Natural killer cell treated with Interleukin-12 subunit alpha and Interleukin-12 subunit beta and Interleukin-15 and Interleukin-18, amount 100 ng/mL, for 72 hours (primary cell): ENCODE measurements around the gene TACC2. TPM values are rescaled to one million over a fixed set of nuclear protein-coding genes. Genes with fewer than 3 reads are reported as not detected.
A peak's percentile ranks its signal among the peaks of the same experiment; 100 is the strongest.

Experiments
- ATAC-seq, 2 donors: fragments of 150-1000 bp; cut with Tn5 transposase in 1 of 2; sonication (Bioruptor Pico), chemical (Tn5 transposase) in 1 of 2; 2 replicates each; pipeline ENCODE4 v1.10.0; 2021
- DNase-seq: peaks from one replicate; pipeline ENCODE4 v3.0.0; 2022; ENCODE audit warnings: low spot score
- H3K27ac Mint-ChIP-seq, 2 donors: 1 replicate in 1 of 2; 2 replicates in 1 of 2; pipeline ENCODE4 v1.8.0; 2022; ENCODE audit warnings: mixed read lengths in 2 of 2, mild to moderate bottlenecking in 1 of 2, moderate library complexity in 1 of 2
- H3K27me3 Mint-ChIP-seq, 2 donors: 1 replicate in 1 of 2; 2 replicates in 1 of 2; pipeline ENCODE4 v1.8.0; 2022; ENCODE audit warnings: mixed read lengths in 2 of 2
- H3K36me3 Mint-ChIP-seq: one replicate; pipeline ENCODE4 v1.8.0; 2022; ENCODE audit warnings: mixed read lengths
- H3K4me1 Mint-ChIP-seq, 2 donors: 1 replicate in 1 of 2; 2 replicates in 1 of 2; pipeline ENCODE4 v1.8.0; 2022; ENCODE audit warnings: low read depth in 2 of 2, mixed read lengths in 2 of 2, mild to moderate bottlenecking in 1 of 2
- H3K4me3 Mint-ChIP-seq: one replicate; pipeline ENCODE4 v1.8.0; 2022; ENCODE audit warnings: mixed read lengths
- H3K9me3 Mint-ChIP-seq: 2 replicates; pipeline ENCODE4 v1.8.0; 2022; ENCODE audit warnings: mixed read lengths
- total RNA-seq, 2 donors: library from RNA; stranded (reverse); gene quantifications; one replicate each; pipeline ENCODE4 v1.2.3, GENCODE V29; 2022

TACC2 gene
- total RNA-seq, 2 donors from 2014 or later, result not detected

DNA sequence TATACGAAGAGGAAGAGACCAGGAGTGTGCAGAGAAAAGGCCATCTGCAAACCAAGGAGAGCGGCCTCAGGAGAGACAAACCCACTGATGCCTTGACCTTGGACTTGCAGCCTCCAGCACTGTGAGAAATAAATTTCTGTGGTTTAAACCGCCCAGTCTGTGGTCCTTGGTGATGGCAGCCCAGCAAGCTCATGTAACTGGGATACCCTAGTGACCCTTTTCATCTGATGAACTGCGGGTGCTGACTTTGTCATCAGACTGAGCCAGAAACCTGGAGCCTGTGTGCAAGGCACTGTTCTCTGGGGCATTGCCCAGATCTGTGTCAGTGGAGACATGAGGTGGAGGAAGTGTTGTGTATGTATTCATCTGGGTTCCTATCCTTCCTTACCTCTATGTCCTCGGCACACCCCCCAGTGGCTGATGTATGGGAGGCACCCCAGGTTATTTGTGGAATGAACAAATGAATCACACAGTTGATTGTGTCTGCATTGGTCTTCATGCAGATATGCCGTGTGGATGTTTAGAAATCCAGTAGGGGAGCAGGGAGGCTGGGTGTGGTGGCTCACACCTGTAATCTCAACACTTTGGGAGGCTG lies 217.6 kb downstream of the TACC2 start:
- Mint-ChIP-seq H3K36me3 (no peaks in the 10 kb centered on the region), H3K9me3 (no peaks in the 10 kb centered on the region), H3K27me3 (peaks cover 3 to 19% of the 10 kb centered on the region in 2 donors), H3K4me3 (no peak overlapping the region), H3K27ac (no peak overlapping the region), H3K4me1 (no peaks in the 10 kb centered on the region)
- DNase-seq (no peak), ATAC-seq (no peak)

DNA sequence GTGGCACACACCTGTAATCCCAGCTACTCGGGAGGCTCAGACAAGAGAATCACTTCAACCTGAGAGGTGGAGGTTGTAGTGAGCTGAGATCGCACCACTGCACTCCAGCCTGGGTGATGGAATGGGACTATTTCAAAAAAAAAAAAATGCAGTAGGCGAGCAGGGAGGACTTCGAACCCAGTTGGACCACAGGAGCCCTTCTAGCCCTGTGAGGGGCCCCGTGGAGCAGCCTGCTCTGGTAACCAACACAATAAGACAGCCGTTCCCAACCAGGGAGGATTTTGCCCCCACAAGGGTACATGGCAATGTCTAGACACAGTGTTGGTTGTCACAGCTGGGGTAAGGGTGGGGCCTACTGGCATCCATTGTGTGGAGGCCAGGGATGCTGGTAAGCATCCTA lies 218.2 kb downstream of the TACC2 start:
- Mint-ChIP-seq H3K27me3 (peaks cover 3 to 25% of the 10 kb centered on the region in 2 donors), H3K36me3 (no peaks in the 10 kb centered on the region), H3K4me1 (no peaks in the 10 kb centered on the region), H3K27ac (no peak overlapping the region), H3K4me3 (no peak overlapping the region), H3K9me3 (no peaks in the 10 kb centered on the region)
- no peak for ATAC-seq
- no peak for DNase-seq

DNA sequence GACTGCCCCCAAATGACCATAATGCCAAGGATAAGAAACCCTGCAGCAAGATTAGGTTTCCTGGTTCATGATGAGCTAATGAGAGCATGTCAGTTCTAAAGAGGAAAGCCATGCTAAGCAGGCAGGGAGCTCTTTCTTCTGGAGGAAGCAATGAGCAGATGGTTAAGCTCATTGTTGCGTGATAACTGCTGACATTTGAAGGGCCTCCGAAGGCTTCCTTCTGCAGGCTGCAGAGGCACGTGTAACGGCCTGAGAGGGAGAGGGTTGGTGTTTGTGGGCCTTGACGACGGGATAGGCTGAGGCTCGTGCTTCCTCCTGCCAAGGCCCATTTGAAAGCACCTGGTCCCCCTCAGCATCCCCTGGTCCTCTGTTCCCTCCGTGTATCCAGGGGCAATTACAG lies 218.6 kb downstream of the TACC2 start:
- Mint-ChIP-seq H3K27me3 (peaks cover 3 to 25% of the 10 kb centered on the region in 2 donors), H3K4me3 (no peak overlapping the region), H3K27ac (no peak overlapping the region), H3K36me3 (no peaks in the 10 kb centered on the region), H3K9me3 (no peaks in the 10 kb centered on the region), H3K4me1 (no peaks in the 10 kb centered on the region)
- DNase-seq, result no peak
- ATAC-seq, result no peak

DNA sequence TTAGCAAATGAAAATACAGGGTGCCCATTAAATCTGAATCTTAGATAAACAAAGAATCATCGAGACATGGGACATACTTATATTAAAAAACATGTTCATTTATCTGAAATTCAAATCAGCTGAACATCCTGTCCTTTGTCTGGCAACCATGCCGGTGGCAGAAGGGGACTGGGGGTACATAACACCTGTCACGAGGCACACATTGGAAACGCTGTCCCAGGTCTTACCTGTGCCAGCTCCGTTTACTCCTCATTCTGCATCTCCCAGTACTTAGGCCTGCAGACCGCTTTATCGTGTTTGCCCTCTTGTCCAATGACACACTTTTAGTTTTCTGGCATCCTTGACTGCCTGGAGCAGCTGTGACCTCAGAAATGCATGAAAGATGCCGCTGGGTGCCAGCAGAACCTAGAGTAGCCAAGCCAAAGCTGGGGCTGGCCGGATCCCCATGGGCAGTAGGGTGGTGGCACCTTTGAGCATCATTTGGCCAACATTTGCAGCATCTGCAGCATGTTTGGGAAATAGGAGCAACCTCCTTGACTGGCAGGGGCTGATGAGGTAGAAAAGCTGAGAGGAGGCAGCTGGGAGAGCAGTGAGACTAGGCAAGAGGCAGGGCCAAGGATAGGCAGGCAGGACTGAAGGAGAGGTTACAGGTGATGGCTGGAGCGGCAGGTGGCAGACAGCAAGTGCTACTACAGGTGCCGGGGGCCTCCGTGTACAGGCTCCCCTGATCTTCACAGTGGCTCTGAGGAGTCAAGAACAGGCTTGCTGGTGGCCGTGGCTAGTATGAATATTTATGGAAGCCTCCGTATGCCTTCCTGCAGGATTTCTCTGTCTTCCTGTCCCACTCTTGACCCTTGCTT lies 219.8 kb downstream of the TACC2 start:
- no peak overlapping the region for H3K27ac Mint-ChIP-seq
- no peaks in the 10 kb centered on the region for H3K36me3 Mint-ChIP-seq
- no peaks in the 10 kb centered on the region for H3K9me3 Mint-ChIP-seq
- no peak overlapping the region for H3K4me3 Mint-ChIP-seq
- no peak for ATAC-seq
- H3K4me1 Mint-ChIP-seq, result no peaks in the 10 kb centered on the region
- DNase-seq, result no peak
- H3K27me3 Mint-ChIP-seq, result peaks cover 3 to 32% of the 10 kb centered on the region in 2 donors

DNA sequence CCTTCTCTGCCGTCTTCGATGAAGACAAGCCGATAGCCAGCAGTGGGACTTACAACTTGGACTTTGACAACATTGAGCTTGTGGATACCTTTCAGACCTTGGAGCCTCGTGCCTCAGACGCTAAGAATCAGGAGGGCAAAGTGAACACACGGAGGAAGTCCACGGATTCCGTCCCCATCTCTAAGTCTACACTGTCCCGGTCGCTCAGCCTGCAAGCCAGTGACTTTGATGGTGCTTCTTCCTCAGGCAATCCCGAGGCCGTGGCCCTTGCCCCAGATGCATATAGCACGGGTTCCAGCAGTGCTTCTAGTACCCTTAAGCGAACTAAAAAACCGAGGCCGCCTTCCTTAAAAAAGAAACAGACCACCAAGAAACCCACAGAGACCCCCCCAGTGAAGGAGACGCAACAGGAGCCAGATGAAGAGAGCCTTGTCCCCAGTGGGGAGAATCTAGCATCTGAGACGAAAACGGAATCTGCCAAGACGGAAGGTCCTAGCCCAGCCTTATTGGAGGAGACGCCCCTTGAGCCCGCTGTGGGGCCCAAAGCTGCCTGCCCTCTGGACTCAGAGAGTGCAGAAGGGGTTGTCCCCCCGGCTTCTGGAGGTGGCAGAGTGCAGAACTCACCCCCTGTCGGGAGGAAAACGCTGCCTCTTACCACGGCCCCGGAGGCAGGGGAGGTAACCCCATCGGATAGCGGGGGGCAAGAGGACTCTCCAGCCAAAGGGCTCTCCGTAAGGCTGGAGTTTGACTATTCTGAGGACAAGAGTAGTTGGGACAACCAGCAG lies 221.7 kb downstream of the TACC2 start:
- H3K36me3 Mint-ChIP-seq, result no peaks in the 10 kb centered on the region
- no peaks in the 10 kb centered on the region for H3K9me3 Mint-ChIP-seq
- ATAC-seq (no peak), DNase-seq (no peak)
- H3K4me1 Mint-ChIP-seq, result no peaks in the 10 kb centered on the region
- peaks cover 5 to 38% of the 10 kb centered on the region in 2 donors for H3K27me3 Mint-ChIP-seq
- no peak overlapping the region for H3K4me3 Mint-ChIP-seq
- H3K27ac Mint-ChIP-seq, result no peak overlapping the region

DNA sequence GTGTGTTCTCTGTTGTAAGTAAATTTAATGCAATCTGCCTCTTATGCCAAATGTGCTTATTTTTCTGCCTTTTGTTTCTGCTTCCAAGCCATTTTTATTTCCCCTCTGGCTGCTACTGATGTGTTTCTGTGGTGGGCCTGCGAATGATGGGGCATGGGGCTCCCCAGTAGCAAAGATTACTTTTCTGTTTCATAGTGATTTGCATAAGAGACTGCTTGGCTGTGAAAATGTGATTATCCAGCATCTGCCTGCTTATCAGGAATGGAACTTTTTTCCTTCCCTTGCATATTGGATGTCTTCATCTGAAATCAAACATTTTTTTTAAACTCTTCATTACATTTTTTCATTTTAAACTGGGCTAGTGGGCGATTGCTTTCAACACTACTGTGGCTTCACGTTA lies 224.4 kb downstream of the TACC2 start:
- H3K27ac Mint-ChIP-seq, result no peak overlapping the region
- no peaks in the 10 kb centered on the region for H3K36me3 Mint-ChIP-seq
- no peak overlapping the region for H3K4me3 Mint-ChIP-seq
- DNase-seq (no peak), ATAC-seq (no peak)
- H3K9me3 Mint-ChIP-seq, result no peaks in the 10 kb centered on the region
- H3K27me3 Mint-ChIP-seq, result peaks cover 8 to 31% of the 10 kb centered on the region in 2 donors
- H3K4me1 Mint-ChIP-seq, result no peaks in the 10 kb centered on the region

DNA sequence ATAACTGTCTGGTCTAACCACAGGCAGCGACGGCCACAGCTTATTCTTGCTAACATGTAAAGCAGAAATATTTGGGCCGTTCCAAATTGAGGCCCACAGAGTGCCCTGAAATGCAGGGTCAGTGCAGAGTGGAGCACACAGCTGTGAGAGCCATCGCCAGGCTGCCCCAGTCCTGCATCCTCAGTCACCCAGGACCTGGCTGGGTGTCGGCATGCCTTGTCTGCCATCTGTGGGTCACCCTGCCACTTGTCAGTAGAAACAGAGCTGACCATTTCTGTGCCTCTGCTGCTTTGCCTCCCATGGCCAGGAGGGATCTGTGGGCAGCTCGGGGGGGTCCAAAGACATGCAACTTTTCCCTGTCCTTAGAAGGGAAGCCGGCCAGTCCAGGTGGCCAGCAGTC lies 224.8 kb downstream of the TACC2 start:
- Mint-ChIP-seq H3K9me3 (no peaks in the 10 kb centered on the region), H3K4me1 (no peaks in the 10 kb centered on the region), H3K27ac (no peak overlapping the region), H3K27me3 (peaks cover 8 to 31% of the 10 kb centered on the region in 2 donors), H3K36me3 (no peaks in the 10 kb centered on the region), H3K4me3 (no peak overlapping the region)
- no peak for DNase-seq
- ATAC-seq, result no peak

DNA sequence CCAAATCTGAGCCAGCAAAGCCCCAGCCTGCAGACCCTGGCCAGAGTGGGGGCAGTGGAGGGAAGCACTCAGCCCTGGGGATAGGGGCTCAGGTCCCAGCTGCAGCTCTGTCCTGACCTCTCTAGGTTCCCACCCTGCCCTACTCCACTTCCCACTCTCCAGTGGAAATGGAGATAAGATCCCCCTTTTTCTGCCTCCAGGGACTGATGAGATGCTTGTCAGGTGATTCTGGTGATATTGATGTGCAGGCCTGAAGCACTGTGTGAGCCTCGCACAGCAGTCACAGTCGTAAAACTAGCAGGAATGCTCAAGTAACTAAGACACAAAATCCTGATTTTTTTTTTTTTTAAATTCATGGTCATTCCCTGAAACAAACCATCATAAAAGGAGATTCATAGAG lies 227.1 kb downstream of the TACC2 start:
- H3K9me3 Mint-ChIP-seq, result no peaks in the 10 kb centered on the region
- no peaks in the 10 kb centered on the region for H3K4me1 Mint-ChIP-seq
- no peak overlapping the region for H3K4me3 Mint-ChIP-seq
- peaks cover 5 to 23% of the 10 kb centered on the region in 2 donors for H3K27me3 Mint-ChIP-seq
- ATAC-seq, result peak in 1 of 2 donors; percentile 41
- DNase-seq, result no peak
- H3K27ac Mint-ChIP-seq, result no peak overlapping the region
- H3K36me3 Mint-ChIP-seq, result no peaks in the 10 kb centered on the region

DNA sequence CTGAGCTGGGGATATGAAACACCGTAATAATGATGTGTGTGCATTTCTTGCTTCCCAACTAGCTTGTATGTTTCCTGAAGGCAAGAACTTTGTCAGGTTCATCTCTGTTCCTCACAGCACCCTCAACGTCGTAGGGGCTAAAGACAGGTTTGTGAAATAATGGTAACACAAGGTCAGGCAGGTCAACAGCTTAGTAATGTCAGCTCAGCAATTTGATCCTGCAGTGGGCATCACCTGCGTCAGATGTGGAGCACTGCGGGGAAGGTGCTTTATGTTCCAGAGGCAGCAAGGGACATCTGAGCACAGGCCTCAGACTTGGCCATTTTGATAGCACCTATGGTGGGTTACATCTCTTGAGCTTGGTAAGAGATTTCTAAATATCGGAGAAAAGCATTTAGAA lies 230.4 kb downstream of the TACC2 start:
- Mint-ChIP-seq H3K27me3 (peaks cover 5 to 14% of the 10 kb centered on the region in 2 donors), H3K27ac (no peak overlapping the region), H3K4me1 (no peaks in the 10 kb centered on the region), H3K36me3 (no peaks in the 10 kb centered on the region), H3K9me3 (no peaks in the 10 kb centered on the region), H3K4me3 (no peak overlapping the region)
- ATAC-seq (no peak), DNase-seq (no peak)

DNA sequence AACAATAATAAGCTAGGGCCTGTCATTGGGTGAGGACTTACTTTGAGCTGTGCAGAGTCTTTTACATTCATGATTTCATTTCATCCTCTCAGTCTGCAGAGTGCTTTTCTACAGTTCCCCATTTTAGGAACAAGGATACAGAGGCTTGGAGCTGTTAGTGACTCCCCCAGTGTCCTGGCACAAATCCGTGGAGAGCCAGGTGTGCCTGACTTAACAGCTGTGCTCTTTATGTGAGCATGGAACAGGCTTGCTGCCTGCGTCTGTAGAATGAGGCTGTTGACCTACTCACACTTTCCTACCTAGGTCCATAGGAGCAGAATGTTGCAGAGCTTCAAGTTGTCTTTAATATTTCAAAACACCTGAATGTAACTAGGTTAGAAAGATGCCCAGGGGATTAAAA lies 231.8 kb downstream of the TACC2 start:
- Mint-ChIP-seq H3K27me3 (peaks cover 6 to 18% of the 10 kb centered on the region in 2 donors), H3K9me3 (no peaks in the 10 kb centered on the region), H3K36me3 (no peaks in the 10 kb centered on the region), H3K27ac (no peak overlapping the region), H3K4me3 (no peak overlapping the region), H3K4me1 (no peaks in the 10 kb centered on the region)
- ATAC-seq (no peak), DNase-seq (no peak)

DNA sequence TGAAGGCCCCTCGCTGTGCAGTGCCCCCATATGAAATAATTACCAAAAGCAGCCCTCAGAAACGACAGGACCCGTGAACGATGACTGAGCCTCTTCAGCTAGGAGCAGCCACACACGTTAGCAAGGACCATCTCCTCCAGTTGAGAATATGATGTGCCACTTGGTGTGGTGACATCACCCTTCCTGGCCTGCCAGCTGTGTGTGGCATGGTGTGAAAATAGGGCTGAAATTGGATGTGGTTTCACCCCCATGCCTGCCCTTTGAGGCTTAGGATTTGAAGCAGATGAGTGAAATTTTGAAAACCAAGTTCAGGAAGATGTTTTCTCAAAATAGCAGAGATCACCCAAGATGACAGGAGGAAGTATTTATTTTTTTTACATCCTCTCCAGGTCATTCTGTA lies 233.0 kb downstream of the TACC2 start:
- DNase-seq (no peak), ATAC-seq (no peak)
- Mint-ChIP-seq H3K27me3 (peaks cover 9 to 29% of the 10 kb centered on the region in 2 donors), H3K9me3 (no peaks in the 10 kb centered on the region), H3K4me1 (no peaks in the 10 kb centered on the region), H3K4me3 (no peak overlapping the region), H3K27ac (no peak overlapping the region), H3K36me3 (no peaks in the 10 kb centered on the region)

DNA sequence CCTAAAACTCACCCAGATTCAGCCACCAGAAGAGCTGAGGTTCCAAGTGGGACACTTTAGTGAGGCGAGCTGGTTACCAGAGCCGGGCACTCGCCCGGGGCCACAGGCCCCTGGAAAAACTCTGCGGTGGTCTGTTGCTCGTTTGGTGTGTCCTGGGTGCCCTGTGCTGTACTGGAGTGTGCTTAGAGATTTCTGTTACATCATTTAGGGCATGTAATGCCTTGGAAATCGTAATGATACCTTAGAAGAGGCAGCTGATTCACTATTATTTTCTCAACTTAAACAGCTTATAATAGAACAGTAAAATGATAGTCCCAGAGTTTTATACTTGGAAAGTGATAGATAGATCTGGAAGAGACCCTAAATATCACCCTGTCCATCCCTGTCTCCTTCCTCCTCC lies 233.7 kb downstream of the TACC2 start:
- no peak for DNase-seq
- H3K27me3 Mint-ChIP-seq, result peaks cover 9 to 30% of the 10 kb centered on the region in 2 donors
- no peaks in the 10 kb centered on the region for H3K4me1 Mint-ChIP-seq
- H3K27ac Mint-ChIP-seq, result no peak overlapping the region
- H3K4me3 Mint-ChIP-seq, result no peak overlapping the region
- H3K36me3 Mint-ChIP-seq, result no peaks in the 10 kb centered on the region
- no peaks in the 10 kb centered on the region for H3K9me3 Mint-ChIP-seq
- no peak for ATAC-seq

DNA sequence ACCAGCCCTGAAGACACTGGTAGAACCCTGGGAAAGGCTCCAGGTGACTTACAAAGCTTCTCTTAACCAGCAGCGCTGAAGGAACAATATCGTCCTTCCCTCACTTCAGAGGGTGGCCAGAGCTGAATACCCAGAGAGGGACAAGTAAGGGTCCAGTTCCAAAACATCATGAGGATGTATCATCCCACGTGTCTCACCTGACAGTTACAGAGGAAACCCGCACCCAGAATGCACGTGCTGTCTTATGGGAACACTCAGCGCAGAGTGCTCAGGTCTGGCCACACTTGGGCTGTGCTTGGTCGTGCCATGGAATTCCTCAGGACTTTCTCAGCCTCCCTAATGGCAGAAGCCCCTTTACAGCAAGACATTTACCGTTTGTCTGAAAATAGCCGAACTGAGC lies 235.2 kb downstream of the TACC2 start:
- no peak overlapping the region for H3K27ac Mint-ChIP-seq
- no peak for ATAC-seq

DNA sequence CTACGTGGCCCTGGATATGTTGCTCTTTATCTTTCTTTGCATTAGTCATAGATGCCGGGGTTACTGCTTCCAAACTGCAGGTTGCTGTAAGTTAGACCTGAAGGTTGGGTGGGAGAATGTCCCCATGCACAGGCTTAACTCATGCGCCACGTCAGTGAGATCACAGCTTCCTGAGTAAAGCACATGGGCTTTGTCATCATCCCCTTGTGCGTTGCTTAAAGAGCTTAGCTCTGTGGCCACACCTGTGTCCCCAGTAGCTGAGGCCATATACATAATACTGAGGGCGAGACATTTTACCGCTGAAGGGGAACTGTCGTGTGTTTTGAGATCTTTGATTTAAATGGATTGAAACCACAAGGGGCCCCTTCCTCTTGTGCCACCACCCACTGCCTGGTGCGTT lies 236.4 kb downstream of the TACC2 start:
- no peak overlapping the region for H3K27ac Mint-ChIP-seq
- DNase-seq (no peak), ATAC-seq (no peak)
- H3K27me3 Mint-ChIP-seq, result peaks cover 12 to 39% of the 10 kb centered on the region in 2 donors
- H3K9me3 Mint-ChIP-seq, result no peaks in the 10 kb centered on the region
- H3K4me1 Mint-ChIP-seq, result no peaks in the 10 kb centered on the region
- no peak overlapping the region for H3K4me3 Mint-ChIP-seq
- no peaks in the 10 kb centered on the region for H3K36me3 Mint-ChIP-seq

More for the DNA sequence above, 235.2 kb downstream of the TACC2 start:
- Mint-ChIP-seq H3K9me3 (no peaks in the 10 kb centered on the region), H3K4me3 (no peak overlapping the region), H3K27me3 (peaks cover 9 to 30% of the 10 kb centered on the region in 2 donors), H3K4me1 (no peaks in the 10 kb centered on the region), H3K36me3 (no peaks in the 10 kb centered on the region)
- no peak for DNase-seq
